NCI-H2029 (cell line): ENCODE measurements around the gene RASAL3.
"Not testable (repeated sequence)": the region's sequence is repeated elsewhere in the genome, so short reads cannot be mapped to it uniquely, and the experiment has no call there.

ENCODE experiments used
- DNase-seq: peaks from one replicate; lab custom pipeline; 2025; lab: John Stamatoyannopoulos, UW

The RASAL3 gene

GRCh38 chr19:15473821-15474220 lies 9.5 kb upstream of the RASAL3 start:
- not testable (repeated sequence) for DNase-seq

- DNase-seq = no peak
These were observed 7.3 kb upstream of the RASAL3 start for GRCh38 chr19:15471639-15472101.

DNA sequence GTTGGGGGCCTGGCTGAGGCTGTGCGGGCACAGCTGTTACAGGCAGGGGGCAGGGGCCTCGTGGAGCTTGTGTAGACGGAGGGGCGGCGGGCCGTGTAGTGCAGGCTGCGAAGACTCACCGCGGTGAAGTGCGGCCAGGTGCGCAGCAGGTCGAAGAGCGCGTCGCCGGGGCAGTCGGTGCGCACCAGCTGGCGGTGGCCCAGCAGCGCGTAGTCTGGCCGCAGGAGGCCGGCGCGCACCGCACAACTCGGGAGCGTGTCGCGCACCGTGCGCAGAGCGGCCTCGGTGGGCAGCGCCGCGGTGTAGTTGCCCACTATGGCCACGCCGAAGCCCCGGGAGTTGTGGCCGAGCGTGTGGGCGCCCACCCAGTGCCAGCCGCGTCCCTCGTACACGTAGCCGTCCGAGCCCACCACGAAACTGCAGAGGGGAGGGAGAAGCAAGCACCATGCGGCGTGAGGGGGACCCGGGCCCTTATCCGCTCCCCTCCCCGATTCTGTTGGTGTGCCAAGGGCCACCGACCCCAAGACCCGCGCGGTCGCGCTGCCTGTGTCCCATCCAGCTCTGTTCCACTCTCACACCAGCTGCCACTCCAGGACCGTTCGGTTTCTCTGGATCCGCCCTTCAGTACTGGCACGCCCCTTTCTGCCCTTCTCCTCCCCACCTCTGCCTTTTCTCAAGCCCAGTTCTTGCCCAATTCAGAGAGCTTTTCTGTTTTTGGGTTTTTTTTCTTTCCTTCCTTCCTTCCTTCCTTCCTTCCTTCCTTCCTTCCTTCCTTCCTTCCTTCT lies 5.4 kb upstream of the RASAL3 start:
- no peak for DNase-seq

DNA sequence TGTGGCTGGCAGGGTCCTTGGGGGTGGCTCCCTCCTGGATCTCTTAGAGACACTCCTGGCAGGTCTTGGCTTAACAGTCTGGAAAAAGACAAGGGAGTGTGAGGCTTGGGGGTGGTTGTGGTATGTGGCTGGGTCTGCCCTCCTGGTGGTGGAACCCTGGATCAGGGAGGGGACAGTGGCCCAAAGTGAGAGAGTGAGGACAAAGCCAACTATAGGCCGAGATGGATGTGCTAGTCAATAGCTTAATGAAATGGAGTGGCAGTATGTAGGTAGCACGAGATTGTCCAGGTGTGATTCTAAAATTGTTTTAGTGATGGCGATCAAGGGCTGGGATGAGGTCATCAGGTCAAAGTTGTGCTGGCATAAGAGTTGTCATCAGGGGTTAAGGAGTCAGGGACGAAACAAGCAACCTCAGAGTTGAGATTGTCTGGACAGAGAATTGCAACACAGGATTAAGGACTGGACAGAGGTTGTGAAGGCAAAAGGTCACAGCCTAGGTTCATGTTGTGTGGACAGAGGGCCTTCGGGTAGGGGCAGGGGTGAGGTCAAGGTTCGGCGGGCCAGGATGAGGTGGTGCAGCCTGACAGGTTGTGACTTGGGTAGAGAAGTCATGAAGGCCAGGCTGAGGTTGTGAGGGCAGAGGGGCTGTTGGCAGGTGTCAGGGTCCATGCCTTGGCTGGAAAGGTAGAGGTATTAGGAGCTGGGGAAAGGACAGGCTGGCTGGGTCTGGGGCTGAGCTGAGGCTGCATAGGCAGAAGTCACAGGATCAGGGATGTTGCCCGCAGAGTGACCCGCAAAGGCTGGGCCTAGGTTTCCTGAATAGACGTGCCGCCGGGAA lies 4.5 kb upstream of the RASAL3 start:
- DNase-seq = no peak

GRCh38 chr19:15467734-15468214 lies 3.4 kb upstream of the RASAL3 start:
- DNase-seq = no peak

DNA sequence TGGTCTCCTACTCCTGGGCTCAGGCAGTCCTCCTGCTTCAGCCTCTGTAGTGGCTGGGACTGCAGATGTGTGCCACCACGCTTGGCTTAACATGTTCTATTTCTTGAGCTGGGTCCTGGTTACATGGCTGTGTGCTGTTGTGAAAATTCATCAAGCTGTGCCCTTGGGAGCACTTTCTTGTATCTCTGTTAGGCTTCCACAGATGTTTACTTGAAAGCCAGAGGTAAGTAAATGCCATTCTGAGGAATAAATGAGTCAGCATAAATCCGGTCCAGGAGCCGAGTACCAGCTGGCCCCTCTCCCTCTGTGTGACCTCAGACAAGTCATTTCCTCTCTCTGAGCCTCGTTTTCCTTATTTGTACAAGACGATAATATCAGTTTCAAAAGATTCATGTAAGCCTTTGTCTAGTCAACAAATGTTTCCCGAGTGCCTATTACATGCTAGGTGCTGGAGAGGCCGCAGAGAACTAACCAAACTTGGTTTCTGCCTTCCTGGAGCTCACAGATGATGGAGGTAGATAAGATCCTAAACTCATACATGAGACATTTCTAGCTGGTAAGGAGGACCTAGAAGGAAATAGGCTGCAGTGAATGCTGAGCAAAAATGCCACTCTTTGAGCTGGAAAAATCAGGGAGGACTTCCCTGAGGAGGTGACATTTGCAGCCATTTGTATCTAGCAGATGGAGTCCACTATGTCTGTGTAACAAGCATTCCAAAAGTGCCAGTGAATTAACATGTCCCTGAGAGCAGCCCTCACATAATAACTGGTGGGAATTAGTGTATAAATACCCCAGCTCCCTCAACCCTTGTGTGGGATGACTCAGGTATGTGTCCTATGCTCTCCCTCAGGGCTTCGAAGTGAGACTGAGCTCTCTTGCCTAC lies 2.7 kb upstream of the RASAL3 start:
- no peak for DNase-seq

DNA sequence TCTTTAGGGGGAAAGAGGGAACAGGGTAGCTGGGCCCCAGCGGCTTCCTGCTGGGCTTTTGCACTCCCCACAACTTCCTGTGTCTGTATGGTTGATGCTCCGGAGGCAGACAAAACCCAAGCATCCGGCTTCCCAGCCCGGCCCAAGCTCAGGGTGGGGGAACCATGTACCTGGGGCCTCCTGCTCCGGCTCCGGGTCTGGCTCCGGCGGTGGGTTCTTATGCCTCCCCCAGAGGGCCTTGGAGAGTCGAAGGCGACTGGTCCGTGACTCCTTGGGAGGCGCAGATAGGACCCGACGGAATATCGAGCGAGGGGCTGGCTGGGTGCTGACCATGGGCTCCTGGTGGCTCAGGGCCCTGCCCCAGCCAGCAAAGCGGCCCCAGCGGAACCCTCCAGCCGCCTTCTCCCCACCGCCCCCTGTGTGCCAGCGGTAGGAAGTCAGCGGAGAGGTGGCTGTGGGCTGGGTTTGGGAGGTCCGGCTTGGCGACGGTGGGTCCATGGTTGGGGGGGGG lies 428 bp downstream of the RASAL3 start:
- no peak for DNase-seq

DNA sequence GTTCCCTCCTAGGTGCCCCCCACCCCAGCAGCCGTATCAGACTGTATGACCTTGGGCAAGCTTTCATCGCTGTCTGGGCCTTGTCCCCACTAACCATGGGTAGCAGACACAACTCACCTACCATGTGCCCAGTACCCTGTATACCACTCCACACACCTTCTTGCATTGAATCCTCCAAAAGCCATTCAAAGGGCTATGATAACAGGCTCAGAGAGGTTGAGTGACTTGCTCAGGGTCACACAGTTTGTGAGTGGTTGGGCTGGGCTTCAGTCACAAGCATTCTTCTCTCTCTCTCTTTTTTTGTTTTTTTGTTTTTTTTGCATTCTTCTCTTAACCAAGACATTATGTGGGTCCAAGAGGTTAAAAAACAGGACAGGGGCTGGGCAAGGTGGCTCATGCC lies 2.6 kb downstream of the RASAL3 start:
- DNase-seq = no peak

GRCh38 chr19:15457701-15458484 lies 6.5 kb downstream of the RASAL3 start:
- no peak for DNase-seq

DNA sequence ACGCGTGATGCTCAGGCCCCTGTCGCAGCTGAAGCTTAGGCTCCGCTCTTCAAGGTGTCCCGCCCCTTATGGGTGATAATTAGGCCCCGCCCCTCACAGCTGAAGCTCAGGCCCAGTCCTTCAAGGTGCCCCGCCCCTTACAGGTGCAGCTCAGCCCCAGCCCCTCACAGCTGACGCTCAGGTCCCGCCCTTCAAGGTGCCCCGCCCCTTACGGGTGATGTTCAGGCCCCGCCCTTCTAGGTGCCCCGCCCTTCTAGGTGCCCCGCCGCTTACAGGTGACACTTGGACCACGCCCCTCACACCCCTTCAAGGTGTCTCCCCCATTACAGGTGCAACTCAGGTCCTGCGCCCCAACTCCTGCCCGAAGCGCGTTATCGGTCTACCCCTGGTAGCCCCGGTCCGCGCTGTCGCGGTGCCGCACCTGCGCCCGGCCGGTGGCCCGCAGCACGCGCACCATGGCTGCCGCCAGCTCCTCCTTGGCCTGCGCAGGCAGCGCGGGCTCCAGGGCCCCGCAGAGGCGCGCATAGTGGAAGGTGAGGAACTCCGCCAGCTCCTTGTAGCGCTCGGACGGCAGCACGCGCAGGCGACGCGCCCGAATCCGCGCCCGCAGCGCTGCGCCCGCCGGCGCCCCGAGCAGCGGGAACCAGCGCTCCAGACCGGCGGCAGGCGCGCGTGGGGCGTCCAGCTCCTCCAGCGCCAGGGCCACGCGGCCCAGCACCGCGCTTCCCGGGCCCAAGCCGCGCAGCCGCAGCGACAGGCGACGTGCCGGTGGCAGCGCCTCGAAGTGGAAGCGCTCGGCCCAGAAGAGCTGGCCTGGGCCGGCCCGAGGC lies 7.3 kb downstream of the RASAL3 start:
- DNase-seq = peak; percentile 93

DNA sequence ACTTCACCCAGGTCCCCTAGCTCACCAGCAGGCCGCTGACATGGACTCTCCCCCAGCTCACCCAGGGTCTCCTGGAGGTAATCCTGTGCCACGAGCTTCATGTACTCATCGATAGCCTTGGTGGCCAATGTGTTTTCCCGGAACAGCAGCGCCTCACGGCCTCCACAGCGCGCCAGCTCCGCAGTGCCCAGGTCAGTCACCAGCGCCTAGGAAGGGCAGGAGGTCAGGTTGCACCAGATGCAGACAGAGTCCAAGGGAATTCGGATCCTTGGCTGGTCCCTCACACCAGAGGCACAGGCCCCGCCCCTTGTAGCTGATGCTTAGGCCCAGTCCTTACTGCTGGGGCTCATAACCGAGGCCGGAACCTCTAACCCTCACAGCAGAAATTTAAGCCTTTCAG lies 7.9 kb downstream of the RASAL3 start:
- no peak for DNase-seq

DNA sequence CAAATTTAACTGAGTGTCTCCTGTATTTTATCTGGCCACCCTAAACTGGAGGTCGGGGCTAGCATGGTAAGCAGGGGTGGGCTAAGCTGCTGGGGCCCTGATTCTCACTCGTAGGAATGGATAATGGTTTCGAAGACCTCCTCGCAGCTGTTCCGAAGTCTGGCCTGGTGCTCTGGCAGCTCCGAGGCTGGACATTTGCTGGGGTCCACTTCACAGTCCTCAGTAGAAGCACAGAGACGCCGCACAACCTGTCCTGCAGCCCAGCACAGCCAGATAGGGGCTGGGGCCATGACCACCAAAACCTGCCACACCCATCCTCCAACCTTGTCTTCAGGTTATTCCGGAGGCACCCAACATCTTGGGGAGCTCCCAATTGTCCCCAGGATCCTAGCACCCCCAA lies 8.3 kb downstream of the RASAL3 start:
- no peak for DNase-seq

DNA sequence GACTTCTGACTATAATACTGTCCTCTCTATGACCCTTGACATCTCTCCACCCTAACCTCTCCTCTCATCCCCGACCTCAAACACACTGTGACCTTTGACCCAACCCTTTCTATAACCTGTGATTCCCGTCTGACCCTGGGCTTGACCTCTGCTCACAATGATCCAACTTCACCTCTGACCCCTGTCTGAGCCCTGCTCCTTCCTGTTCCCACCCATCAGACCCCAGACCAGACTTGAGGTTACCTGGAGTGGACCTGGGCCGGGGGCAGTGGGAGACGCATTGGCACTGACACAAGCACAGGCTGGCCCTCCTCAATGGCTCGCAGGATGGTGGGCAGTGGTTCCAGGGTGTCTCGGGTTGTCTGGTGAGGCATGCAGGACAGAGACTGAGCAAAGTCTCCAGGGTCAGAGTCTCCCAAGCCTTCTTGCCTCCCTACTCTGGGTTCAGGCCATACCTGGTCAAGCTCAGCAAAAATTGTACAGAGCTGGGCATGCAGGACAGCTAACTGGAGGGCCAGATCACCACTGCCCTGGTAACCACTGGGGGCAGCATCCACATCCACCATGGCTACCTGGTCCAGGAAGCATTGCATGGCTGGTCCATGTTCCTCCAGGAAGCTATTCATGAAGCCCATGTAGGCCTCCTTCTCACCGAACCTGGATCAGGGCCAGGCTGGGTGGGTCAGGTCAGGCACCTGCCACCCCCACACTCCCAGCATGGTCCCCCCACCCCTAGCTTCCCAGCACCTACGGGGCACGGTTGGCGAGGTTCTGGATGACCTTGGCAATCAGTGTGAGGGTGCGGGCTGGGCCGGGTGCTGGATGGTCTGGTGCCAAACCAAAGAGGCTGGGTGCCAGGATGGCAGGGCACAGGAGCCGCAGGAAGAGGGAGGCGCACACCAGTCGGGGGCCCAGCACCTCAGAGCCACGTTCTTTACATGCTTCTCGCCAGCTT lies 10.2 kb downstream of the RASAL3 start:
- no peak for DNase-seq

DNA sequence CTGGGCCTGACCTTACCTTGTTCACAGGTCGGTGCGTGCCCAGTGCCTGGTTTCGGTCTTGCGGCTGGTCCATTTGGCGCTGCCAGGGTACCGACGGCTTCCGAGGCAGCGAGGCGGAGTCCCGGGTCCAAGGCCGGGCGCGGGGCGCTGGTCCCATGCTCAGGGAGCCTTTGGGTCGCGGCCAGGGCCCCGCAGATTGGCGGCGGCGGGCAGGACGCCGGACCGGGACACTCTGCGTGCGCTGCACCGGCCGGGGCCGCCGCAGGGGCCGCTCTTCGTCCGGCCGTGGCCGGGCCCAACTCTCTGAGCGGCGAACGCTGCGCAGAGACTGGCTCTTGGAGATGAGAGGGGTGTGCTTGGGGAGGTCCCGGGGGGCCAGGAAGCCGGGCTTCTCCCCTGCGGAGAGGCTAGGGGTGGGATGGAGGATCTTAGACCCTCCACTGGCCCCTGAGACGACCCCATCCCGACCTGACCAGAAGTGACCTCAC lies 11.2 kb downstream of the RASAL3 start:
- DNase-seq = no peak

DNA sequence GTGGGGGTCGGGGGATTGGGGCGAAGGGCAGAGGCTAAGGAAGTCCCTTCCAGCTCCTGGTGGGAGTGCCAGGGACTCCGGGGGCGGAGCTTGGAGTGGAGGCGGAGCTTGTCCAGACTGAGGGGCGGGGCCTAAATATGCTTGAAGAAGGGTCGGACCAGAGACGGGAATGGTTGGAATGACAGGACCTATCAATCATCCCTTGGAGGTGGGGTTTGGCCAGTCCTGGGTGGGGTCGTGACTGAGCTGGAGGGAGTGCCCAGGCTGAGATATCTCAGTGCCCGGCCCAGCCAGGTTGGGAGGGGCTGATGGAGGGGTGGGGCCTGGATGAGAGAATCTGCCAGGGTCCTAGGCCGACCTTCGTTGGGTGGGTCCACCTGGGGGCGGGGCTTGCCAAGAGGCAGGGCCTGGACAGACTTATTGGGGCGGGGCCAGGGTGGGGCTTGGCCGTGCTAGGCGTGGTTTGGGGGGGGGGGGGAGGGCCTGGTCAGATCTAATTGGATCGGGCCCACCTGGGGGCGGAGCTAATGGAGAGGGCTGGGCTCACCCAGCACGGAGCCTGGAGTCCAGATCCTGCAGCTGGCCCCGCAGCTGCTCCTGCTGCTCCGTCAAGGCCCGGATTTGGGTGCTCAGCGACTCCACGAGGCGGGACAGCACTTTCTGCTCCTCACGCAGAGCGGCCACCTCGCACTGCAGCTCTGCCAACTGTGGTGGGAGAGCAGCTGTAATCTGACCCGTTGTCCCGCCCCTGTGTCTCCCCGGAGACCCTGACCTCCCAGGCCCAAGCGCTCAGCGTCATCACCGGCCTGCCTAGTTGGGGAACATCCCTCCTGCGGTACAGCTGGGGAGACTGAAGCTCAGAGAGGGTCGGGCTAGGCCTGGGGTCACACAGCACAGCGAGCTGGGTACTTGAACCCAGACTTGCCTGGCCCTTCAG lies 12.0 kb downstream of the RASAL3 start:
- DNase-seq = peak; percentile 75

- no peak for DNase-seq
These were observed 13.8 kb downstream of the RASAL3 start for GRCh38 chr19:15450528-15450890.

DNA sequence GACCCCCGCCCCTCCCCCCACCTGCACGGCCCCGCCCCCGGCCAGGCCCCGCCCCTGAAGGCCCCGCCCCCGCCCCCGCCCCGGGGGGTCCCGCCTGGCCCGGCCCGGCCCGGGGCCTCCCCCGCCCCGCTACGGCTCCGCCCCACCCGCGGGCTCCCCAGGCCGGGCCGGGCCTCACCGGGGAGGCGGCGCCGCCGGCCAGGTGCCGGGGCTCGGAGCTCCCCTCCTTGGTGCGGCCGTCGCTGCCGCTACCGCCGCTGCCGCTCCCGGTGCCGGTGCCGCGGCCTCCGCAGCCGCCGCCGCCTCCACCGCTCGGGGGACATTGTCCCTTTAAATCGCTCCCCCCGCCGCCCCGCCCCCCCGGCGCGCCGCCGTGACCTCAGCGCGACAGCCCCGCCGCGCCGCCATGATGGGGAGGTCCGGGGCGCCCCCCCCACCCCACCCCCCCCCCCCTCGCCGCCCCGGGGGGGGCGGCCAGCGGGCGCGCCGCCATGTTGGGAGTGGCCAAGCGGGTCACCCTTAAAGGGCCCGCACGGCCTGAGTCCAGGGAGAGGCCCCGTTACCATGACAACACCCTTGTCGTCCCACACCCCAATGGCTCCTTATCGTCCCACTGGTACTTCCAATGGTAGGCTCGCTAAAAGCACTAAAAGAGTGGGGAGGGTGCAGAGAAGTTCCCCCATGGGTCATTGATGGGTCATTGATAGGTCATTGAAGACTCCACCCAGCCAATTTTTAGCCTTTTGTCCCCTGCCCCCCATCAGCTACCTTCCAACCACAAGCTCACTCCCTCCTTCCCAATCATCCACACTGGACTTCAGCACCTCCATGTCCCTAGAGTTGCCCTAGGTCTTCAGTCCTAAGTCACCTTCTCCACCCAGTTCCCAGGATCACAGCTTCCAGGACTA lies 14.5 kb downstream of the RASAL3 start, which contains the start of gene WIZ:
Gene WIZ, minus strand, starts transcription at position 337 of the 908 bp plus-strand sequence. CDS start 1,649 bp downstream, outside the sequence.
- DNase-seq = peak; percentile 54
